Stimulated activated CD4-positive, alpha-beta T cell treated with anti-CD3 and anti-CD28 coated beads, Interleukin-12 subunit alpha, Interleukin-12 subunit beta, amount 100 ng/mL, for 24 hours (primary cell): ENCODE data around the gene MTHFSD.

Experiments
- DNase-seq, 2 experiments: peaks; one replicate each; pipeline ENCODE4 v3.0.0-alpha.2; 2020; ENCODE audit warnings: low read depth in 2 of 2

The MTHFSD gene

DNA sequence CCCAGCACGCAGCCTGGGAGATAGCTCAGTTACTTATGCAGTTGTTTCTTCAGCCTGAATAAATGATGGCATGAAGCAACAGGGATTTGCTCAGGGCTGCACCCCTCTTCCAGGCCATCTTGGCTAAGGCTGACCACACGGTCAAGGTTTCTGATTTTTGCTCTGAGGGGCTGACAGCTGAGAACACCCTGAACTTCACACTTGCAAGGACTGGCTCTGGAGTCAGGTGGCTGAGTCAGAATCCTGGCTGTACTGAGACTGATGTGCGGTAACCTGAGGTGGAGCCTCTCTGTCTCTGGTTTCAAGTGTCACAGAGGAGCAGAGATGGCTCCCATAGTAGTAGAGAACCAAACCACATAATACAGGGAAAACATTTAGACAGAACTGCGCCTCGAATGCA lies 4.8 kb downstream of the MTHFSD start:
- no peak for DNase-seq

DNA sequence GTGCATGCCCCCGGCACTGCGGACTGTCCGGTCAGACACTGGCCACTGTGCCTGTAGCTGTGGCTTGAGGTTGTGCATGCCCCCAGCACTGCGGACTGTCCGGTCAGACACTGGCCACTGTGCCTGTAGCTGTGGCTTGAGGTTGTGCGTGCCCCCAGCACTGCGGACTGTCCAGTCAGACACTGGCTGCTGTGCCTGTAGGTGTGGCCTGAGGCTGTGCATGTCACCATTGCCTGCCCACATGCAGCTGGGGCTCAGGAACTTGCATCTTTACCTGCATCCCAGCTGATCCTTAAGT lies 5.2 kb downstream of the MTHFSD start:
- no peak for DNase-seq

DNA sequence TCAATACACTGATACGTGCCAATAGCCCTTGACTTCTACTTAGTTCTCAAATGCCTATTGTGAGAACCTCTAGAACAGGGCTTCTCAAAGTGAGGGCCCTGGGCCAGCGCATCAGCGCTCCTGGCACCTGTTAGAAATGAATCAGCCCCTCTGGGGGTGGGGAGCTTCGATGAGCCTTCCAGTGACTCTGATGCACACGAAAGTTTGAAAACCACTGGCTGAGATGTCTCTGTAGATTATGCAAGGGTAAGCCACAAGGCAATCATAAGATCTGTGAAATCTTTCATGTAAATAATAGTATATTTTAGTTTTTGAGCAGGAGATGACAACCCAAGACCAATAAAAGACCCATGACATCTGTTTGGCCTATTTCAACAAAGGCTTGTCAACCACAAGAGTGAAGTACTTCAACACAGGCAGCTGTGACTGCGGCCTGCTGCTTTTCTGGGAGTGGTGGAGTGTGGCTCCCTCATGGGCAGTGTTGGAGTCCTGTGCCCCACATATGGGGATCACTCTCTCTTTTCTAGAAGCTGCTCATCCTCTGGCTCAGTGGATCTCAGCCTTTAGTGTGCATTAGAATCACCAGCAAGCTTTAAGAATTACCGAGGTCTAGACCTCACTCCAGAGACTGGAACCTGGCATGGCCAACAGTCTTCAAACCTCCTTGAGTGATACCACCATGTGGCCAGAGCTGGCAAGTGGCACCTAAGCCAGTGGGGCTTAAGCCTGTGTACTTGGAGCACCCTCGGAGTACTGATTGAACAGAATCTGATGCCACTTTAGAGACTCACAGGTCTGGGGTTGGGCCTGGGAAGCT lies 5.8 kb downstream of the MTHFSD start:
- DNase-seq, result no peak

DNA sequence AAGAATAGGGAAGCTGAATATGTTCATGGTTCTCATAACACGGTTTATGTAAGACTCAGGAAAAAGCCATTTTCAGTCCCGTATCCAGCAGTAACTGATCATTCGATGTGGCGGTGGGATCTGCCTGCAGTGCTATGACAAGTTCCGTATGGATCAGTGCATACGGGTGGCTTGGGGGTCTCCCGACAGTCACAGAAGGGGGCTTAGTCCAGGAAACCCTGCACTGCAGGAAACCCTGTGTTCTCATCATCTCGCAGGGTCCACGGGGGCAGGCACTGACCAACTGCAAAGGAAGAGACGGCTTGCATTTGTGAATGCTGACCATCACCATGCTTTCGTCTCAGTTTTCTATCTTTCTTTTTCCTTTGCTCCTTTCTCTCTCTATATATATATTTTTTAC lies 7.7 kb downstream of the MTHFSD start:
- no peak for DNase-seq

DNA sequence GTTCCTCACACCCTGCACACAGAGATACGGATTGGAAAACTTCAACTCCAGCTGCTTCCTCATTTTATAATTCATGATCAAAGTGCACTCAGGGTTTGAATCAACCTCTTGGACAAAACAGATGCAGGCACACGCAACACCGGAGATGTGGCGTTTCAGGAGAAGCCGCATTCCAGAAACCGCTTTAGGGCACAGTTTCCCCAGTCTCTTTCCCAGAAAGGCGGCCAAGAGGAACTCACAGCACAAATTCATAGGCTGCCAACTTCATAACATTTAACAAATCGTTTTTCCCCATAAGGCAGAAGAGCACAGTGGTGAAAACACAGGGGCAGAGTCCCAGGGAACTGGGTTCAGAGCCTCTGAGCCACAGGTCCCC lies 8.4 kb downstream of the MTHFSD start:
- DNase-seq, result no peak

DNA sequence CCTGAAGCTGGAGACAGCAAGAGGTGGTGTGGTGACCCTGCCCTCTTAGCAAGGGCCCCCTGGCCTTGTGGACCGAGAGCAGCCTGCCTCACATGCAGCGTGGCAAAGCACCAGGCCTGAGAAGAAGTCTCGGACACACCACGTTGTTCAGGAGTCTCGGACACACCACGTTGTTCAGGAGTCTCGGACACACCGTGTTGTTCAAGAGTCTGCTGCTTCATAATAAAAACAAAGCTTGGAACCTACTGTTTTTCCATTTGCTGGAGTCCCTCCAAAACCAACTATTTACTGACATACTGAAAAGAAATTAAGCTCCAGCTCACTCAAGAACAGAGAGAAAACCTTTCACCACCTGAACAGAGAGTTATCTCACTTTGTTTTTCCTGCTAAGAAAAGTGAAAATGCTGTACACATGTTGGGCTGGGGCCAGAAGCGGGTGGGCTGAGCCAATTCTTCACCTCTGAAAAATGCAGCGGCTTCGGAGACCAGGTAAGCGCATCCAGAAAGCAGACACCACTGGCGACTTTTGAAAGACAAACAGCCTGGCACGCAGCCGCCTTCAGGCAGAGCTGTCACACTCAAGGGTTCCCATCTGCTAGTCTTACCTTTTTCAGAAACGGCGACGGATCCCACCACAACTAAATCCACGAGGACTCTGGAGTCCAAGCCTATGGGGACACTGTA lies 8.9 kb downstream of the MTHFSD start:
- DNase-seq, result no peak

DNA sequence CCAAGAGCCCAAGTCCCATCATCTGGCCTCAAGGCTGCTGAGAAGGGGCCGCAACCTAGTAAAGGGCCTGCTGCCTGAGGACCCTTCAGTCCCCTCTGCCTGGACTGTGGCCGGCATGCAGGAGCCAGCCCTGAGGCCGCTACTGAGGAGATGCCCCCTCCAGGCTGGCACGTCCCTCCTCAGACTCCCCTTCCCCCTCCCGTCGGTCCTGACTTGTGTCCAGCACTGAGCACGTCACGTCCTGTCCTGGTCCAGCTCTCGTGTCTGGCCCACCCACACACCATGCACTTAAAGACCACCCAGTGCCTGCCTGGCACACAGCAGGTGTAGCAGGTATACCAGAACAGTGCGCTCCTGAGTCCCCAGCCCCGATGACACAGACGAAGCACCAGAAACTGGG lies 9.6 kb downstream of the MTHFSD start:
- no peak for DNase-seq

DNA sequence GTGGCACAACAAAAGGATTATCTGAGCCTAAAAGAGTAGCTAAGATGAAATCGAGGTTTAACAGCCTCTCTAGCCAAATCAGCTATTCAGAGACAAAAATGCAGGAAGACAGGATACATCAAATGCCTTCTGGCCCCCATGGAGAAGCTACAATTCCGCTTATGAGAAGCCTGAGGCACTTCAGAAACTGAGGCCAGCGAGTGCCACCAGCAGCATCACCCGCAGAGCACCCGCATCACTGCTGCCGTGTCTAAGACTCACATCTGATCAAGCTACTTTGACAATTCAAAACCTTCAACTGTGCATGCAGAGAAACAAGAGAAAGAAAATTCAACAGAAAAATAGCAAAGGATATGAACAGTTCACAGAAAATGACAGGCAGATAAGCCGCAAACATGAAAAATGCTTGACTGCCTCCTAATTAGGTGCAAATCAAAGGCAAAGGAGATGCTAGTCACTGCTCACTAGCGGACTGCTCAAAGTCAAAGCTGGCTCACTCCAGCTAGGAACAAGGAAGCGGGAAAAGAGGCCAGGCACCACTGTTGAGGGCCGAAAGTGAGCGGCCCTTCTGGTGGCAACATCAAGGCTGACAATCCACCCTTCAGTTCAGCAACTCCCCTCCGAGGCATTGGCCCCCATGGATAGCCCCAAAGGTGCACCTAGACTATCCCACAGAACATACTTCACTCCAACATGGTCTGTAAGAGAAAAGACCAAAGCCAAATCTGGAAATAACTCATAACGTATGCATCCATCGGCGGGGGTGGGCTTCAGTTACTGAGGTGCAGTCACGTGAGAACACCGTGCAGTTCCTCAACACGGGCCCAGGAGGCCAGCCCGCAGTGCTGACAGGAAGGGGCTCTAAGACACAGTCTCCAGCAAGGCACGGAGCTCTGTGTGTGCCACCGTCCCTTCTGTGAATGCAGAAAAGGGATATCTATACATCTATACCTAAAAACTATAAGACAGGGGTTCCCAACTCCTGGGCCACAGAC lies 12.0 kb downstream of the MTHFSD start:
- no peak for DNase-seq

DNA sequence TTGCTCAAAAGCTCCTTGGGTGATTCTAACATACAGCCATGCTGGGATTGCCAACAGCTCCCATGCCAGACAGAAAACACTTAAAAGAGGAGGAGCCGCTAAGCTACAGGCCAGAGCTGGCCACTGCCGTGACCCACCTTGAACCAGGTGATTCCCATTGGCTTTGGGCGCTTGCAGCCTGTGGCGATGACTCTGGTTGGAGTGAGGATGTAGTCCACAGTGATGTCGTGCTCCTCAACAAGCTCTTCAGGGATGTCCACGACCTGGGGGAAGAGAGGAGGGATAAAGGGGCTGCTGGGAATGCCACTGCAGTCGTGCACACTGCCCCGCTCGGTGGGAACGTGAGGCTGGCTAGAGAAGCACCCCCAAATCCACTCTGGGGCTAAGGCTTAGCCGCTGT lies 13.5 kb downstream of the MTHFSD start:
- no peak for DNase-seq

DNA sequence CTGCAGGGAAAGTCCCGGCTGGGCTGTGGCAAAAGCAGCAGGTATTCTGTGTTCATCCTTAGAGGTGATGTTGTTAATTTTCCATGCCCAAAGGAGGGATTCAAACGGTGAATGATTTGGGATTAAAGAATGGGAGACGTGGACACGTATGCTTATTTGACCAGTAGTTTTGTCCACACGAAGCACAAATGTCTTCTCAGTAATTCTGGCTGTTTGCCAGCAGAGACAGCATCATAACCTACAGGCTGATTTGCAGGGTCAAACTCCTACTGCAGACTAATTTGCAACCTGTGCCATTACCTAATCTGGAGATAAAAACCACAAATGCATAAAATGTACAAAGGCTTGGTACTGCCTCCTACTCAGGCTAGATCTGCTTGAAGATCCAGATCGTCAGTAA lies 14.1 kb downstream of the MTHFSD start:
- DNase-seq, result no peak

DNA sequence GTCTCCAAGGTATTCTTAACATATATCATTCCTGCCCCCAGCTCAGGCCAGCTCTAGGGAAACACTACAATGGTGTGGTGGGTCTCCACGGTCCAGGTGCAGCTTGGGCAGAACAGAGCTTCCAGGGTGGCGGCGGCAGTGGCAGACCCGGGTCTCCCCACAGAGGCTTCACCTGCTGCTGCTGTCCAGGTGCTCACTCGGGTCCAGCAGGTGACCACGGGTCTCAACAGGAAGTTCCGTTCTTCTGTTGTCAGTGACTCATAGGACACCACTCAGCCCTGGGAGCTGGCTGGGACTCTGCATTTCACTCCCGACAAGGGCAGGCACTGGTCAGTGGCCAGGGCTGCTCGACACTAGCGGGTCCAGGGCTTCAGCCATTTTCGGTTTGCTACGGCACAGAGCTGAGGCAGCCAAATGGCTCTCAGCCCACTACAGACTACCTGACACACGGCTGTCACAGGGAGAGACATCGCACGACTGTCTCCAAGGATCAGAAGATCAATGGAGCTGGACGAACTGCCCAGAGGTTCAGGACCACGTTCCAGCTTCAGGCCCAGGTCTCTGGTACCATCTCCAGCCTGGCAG lies 16.7 kb downstream of the MTHFSD start:
- no peak for DNase-seq

DNA sequence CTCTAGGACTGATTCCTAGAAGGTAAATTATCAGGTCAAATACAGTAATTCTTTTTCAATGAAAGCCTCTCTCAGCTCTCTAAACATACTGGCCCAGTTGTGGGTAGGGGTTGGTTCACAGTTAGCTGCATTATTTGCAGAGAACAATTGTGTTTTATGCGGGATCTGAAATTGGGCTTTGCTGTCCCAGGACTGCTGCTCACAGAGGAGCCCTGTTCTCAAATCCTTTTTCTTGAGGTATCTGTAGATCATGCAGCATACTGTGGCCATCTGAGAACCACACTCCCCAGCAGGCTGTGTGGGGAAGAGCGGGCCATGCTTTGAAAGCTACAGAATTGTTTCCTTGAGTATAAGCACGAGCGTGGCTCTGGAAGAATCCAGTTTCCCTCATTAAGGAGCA lies 17.5 kb downstream of the MTHFSD start:
- DNase-seq, result no peak

DNA sequence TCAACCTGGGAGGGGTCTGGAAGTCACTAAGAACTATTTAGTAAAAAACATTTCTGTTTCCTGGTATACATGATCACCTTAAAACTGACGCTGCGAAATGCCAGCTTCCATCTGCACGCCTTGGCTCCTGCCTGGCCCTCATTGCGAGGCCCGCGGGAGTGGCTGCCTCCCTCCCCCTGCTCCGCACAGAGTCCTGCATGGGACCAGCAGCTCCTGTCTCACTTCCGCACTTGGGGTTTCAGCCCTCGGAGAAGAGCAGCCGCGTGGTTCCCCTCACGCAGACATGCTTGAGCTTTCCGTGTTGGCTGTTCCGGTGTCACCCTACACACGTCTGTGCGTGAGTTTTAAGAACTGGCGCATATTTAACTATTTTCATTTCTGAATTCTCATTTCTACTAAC lies 18.4 kb downstream of the MTHFSD start:
- DNase-seq, result no peak

DNA sequence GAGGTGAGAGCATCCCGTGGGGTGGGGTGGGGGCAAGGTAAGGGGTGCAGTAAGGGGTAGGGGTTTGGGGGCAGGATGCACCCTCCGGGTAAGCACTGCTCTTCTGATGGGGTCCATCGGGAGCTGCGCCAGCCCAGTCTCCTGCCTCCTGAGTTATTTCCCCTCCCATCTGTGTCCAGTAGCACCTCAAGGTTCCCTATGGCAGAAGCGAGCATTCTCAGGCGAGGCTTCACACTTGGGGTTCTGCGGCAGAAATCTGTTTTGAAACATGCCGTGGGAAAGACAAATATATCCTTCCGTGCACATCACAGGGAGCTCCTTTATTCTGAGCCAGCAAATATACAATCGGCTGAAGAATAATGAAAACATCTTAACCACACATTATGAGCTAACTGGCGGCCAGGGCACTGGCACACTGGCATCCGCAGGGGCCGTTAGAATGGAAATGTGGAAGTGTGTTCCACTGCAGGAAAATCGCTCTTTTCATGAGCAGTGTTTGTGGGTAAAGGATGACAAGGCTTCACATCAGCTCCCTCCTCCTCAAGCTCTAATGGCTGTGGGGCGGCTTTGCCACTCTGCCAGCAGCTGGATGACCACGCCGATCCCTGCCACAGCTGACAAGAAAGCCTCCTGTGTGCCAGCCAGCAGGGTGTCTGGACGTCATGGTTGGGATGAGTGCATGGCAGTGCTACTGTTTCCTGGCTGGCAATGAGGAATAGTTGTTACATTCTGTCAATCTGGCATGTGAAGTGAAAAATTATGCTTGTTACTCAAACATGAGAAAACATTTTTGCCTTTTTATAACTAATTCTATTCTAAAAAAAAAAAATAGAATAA lies 20.0 kb downstream of the MTHFSD start:
- DNase-seq, result no peak

DNA sequence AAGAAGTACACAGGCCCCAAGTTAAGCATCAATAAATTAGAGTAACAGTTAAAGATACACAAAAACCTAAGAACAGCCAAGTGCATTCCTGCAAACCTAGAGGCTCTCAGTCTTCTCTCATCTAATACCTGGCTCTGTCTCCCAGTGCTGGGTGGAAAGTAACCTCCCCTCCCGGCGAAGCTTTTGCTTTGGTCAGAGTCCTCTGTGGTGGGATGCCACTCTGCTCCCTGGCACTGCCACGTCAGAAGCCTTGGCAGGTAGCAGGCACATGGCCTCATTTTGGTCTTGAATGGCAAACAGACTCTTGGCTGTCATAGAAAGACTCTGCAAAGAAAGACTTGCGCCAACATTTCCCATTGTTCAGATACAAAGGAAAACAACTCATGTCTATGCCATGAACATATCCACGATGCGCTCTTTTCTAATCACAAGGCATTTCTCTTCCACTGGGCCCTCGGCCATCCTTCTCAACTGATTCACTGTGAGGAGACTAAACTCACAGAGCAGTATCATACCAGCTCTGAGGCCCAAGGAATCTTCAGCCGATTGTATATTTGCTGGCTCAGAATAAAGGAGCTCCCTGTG lies 21.2 kb downstream of the MTHFSD start:
- DNase-seq, result no peak

DNA sequence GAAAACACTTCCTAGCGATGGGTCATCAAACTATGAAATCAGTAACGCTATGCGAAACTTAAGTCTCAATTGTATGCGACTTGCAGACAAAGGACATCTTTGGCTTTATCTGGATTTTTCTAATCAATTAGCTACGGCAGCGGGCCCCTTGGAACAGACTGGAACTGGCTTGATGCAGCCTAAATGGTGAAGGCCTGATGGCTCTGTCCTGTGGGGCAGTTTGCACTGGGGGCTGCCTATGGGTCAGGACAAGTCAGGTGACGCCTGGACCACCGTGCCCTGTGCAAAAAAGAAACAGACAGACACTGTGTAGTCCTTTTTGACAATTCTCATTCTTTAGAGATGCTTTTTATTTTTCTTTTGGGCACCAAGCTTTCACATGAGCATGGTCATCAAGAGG lies 22.0 kb downstream of the MTHFSD start:
- no peak for DNase-seq

DNA sequence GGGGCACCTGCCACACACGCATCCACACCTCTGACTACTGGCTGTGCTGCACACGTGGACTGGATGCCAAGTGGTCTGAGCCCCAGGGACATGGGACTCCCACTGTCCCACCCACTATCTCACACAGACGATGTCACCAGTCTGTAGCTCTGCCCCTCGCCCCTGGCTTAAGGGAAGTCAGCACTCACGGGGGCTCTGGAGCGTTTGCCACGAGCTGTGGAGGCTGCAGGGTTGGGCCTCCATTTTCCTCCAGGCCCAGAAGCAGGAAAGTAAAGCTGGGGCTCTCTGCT lies 22.6 kb downstream of the MTHFSD start:
- no peak for DNase-seq

DNA sequence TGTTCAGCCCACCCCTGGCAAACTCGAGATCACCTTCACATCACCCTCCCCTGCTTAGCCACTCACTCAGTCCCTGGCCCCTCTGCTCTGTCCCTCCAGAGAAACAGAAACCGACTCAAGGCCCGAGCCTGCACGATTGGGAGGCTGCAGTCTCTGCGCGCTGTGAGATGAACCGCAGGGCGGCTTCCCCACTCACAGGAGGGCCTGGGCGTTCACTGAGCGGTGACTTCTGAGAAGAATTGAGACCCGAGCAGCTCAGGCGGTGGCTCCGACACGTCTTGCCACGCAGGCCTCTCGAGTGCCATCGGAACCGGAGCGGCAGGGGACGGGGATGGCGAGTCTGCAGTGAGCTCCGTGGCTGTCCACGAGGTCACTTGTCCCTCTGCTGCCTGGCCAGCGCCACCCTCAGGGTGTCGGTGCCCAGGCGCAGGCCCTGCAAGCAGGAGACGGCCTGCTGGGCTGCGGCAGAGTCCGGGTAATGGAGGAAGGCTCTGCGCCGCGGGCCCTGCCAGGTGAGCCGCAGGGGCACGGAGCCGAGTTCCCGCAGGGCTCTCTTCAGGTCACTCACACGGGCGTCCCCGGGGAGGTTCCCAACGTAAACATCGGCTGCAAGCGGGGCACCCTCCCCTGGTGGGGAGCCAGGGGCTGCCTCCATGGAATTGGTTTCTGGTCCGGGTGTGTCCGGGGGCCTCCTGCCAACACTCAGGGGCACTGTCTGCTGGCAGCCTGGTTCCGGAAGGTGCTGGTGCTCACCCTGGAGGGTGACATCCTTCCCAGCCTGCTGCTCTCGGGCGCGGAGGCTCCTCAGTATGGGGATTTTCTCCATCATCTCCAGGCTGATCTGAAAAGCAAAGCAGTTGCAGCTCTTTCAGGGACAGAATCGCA lies 23.2 kb downstream of the MTHFSD start:
- no peak for DNase-seq

DNA sequence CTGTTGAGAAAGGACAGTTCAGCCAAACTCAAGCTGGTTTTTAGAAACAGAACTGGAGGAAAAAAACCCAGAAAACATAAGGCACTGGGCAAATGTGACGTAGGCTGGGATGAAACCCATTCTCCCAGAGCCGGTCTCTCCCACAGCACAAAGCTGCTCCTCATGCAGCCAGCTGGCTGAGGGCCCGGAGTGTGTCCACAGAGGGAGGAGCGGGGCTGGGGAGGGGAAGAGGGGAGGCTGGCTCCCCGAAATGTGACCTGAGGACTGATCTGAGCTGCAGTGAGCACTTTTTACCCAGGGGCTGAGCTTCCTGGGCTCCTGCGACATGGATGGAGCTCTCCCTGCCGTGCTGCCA lies 23.9 kb downstream of the MTHFSD start:
- no peak for DNase-seq
